ENCODE measurements around the gene AFF1.

The AFF1 gene

DNA sequence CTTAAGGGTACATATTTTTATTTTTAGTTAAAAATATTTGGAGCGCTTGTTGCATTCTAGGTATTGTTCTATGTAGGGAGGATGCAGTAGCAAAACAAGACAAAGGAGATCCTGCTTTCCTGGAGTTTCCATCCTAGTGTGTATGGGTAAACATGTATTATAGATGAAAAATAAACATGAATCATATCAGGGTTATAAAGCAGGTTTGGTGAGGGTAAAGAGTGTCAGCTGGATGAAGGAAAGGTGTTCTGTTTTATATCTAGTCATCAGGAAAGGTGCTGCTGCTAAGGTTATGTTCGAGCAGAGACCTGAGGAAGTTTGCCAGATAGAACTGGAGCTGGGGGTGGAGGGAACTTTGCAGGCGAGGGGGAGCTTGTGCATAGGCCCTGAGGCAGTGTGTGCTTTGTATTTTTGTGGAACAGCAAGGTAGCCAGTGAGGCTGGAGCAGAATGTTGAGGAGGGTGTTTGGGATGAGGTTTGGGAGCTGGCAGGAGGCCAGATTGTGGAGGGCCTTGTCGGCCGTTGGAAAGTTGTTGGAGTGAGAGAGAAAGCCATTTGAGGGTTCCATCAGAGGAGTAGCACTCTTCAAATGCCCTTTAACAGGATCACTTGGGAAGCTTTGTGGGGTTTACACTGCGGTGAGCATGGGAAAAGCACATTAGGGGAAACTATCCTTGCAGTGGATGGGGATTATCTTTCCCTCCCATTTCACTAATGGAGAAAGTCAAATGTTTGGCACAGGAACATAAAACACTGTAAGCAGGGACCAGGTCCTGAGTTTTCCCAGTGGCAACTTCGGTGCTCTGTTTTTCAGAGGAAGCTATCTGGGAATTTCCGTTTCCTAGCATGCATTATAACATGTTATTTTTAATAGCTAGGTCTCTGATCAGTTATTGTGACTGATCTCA, 35.9 kb downstream of the AFF1 start:
- no peak overlapping the region for H3K4me2 ChIP-seq (ENCODE audit: low read depth, low read length)

DNA sequence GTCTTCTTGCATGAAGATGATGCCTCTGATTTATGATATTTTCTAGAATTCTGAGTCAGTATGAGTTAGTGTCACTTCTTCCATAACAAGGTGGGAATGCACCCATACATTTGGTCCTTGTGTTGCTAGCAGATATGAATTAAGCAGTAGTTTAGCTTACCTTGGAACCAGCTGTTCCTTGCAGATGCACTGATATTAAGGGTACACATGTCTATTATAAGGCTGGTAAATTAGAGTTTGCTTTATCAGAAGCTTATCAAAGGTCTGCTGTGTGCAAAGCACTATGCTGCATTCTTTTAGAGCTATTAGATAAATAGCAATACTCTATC, 36.5 kb downstream of the AFF1 start:
- TF ChIP-seq EZH2phosphoT487 (IDR thresholded peaks at IDR 0.05; ENCODE audit: low read length), result no peak
- TF ChIP-seq, protein P1, sequence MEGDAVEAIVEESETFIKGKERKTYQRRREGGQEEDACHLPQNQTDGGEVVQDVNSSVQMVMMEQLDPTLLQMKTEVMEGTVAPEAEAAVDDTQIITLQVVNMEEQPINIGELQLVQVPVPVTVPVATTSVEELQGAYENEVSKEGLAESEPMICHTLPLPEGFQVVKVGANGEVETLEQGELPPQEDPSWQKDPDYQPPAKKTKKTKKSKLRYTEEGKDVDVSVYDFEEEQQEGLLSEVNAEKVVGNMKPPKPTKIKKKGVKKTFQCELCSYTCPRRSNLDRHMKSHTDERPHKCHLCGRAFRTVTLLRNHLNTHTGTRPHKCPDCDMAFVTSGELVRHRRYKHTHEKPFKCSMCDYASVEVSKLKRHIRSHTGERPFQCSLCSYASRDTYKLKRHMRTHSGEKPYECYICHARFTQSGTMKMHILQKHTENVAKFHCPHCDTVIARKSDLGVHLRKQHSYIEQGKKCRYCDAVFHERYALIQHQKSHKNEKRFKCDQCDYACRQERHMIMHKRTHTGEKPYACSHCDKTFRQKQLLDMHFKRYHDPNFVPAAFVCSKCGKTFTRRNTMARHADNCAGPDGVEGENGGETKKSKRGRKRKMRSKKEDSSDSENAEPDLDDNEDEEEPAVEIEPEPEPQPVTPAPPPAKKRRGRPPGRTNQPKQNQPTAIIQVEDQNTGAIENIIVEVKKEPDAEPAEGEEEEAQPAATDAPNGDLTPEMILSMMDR (IDR thresholded peaks at IDR 0.05; ENCODE audit: low read length), result no peak
- TF ChIP-seq EZH2 (optimal IDR thresholded peaks at IDR 0.05; ENCODE audit: low read depth, low read length), result no peak
- H3K4me1 ChIP-seq (ENCODE audit: low read length), result 0 out of 2 replicates have a peak, but pooled peaks cover 5% of the 10 kb centered on the region
- no peak overlapping the region for H3K4me3 ChIP-seq (ENCODE audit: low read length)
- H3K9me3 ChIP-seq (replicated peaks; ENCODE audit: insufficient read depth, low read length), result no peaks in the 10 kb centered on the region
- no peaks in the 10 kb centered on the region for H3K36me3 ChIP-seq (replicated peaks; ENCODE audit: insufficient read depth, low read length)
- H2AFZ ChIP-seq (ENCODE audit: low read length), result no peak overlapping the region
- H3K27ac ChIP-seq (ENCODE audit: low read length), result no peak overlapping the region
- H3K9me2 ChIP-seq (replicated peaks; ENCODE audit: insufficient read depth, low read length), result no peaks in the 10 kb centered on the region
- no peak overlapping the region for H3K4me2 ChIP-seq (ENCODE audit: low read depth, low read length)
- no peaks in the 10 kb centered on the region for H3K27me3 ChIP-seq (replicated peaks; ENCODE audit: insufficient read depth, low read length)
- no peak overlapping the region for H3K9ac ChIP-seq (ENCODE audit: low read length)
- peaks cover 93% of the 10 kb centered on the region for H3K79me2 ChIP-seq (ENCODE audit: low read length)
- no peaks in the 10 kb centered on the region for H3F3A ChIP-seq (ENCODE audit: insufficient read depth, low read length)
- H4K20me1 ChIP-seq (ENCODE audit: insufficient read depth, low read length), result no peaks in the 10 kb centered on the region
- no peak for DNase-seq

More for the DNA sequence above, 35.9 kb downstream of the AFF1 start:
- H3K4me1 ChIP-seq (ENCODE audit: low read length), result peaks cover 4% of the 10 kb centered on the region
- peaks cover 93% of the 10 kb centered on the region for H3K79me2 ChIP-seq (ENCODE audit: low read length)
- TF ChIP-seq EZH2phosphoT487 (IDR thresholded peaks at IDR 0.05; ENCODE audit: low read length), result no peak
- TF ChIP-seq, protein P1 (IDR thresholded peaks at IDR 0.05; ENCODE audit: low read length), result no peak
- H3F3A ChIP-seq (ENCODE audit: insufficient read depth, low read length), result no peaks in the 10 kb centered on the region
- no peak overlapping the region for H3K27ac ChIP-seq (ENCODE audit: low read length)
- no peaks in the 10 kb centered on the region for H3K27me3 ChIP-seq (replicated peaks; ENCODE audit: insufficient read depth, low read length)
- H2AFZ ChIP-seq (ENCODE audit: low read length), result no peak overlapping the region
- no peaks in the 10 kb centered on the region for H3K36me3 ChIP-seq (replicated peaks; ENCODE audit: insufficient read depth, low read length)
- no peaks in the 10 kb centered on the region for H3K9me3 ChIP-seq (replicated peaks; ENCODE audit: insufficient read depth, low read length)
- H3K9ac ChIP-seq (ENCODE audit: low read length), result no peak overlapping the region
- H3K4me3 ChIP-seq (ENCODE audit: low read length), result no peak overlapping the region
- no peak for DNase-seq
- H3K9me2 ChIP-seq (replicated peaks; ENCODE audit: insufficient read depth, low read length), result no peaks in the 10 kb centered on the region
- H4K20me1 ChIP-seq (ENCODE audit: insufficient read depth, low read length), result no peaks in the 10 kb centered on the region

DNA sequence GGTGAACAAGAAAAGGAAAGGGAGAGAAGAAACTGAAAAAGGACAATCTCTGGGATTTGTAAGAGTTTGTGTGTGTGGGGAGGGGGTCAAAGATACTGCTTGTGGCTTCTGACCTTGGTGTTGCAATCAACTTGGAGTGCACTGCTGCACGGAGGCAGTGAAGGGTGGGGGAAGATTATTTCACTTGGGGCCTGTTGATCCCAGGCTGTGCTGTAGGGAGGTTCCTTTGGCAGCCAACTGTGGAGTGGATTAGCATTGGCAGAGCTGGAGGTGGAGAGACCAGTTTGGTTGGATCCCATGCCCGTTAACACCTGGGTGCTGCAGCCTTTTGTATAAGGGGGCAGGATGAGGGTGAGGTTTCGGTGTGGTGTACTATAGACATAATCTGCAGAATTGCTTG, 38.2 kb downstream of the AFF1 start:
- Histone ChIP-seq H4K20me1 (ENCODE audit: insufficient read depth, low read length) (no peaks in the 10 kb centered on the region), H3K9me3 (replicated peaks; ENCODE audit: insufficient read depth, low read length) (no peaks in the 10 kb centered on the region), H3K9me2 (replicated peaks; ENCODE audit: insufficient read depth, low read length) (no peaks in the 10 kb centered on the region), H2AFZ (ENCODE audit: low read length) (no peak overlapping the region), H3K4me3 (ENCODE audit: low read length) (no peak overlapping the region), H3K27me3 (replicated peaks; ENCODE audit: insufficient read depth, low read length) (no peaks in the 10 kb centered on the region), H3K36me3 (replicated peaks; ENCODE audit: insufficient read depth, low read length) (no peaks in the 10 kb centered on the region), H3K9ac (ENCODE audit: low read length) (no peak overlapping the region), H3K79me2 (ENCODE audit: low read length) (peaks cover 93% of the 10 kb centered on the region), H3K4me1 (ENCODE audit: low read length) (0 out of 2 replicates have a peak, but pooled peaks cover 10% of the 10 kb centered on the region), H3K27ac (ENCODE audit: low read length) (no peak overlapping the region), H3F3A (ENCODE audit: insufficient read depth, low read length) (no peaks in the 10 kb centered on the region), H3K4me2 (ENCODE audit: low read depth, low read length) (no peak overlapping the region)
- TF ChIP-seq, protein P1 (IDR thresholded peaks at IDR 0.05; ENCODE audit: low read length), result no peak
- no peak for TF ChIP-seq EZH2 (optimal IDR thresholded peaks at IDR 0.05; ENCODE audit: low read depth, low read length)
- no peak for TF ChIP-seq EZH2phosphoT487 (IDR thresholded peaks at IDR 0.05; ENCODE audit: low read length)
- no peak for DNase-seq
